ENCODE measurements around the gene AXIN2.

AXIN2 gene

GRCh38 chr17:65561452-65562205 lies at the start of gene AXIN2:
Gene AXIN2 (minus strand): TSS chr17:65561648. CDS start chr17:65558620, 3,028 bp downstream.
- DNase-seq = peak; percentile 84

- no peak for DNase-seq
Observed at GRCh38 chr17:65609749-65610148, 48.3 kb upstream of the AXIN2 start.

DNA sequence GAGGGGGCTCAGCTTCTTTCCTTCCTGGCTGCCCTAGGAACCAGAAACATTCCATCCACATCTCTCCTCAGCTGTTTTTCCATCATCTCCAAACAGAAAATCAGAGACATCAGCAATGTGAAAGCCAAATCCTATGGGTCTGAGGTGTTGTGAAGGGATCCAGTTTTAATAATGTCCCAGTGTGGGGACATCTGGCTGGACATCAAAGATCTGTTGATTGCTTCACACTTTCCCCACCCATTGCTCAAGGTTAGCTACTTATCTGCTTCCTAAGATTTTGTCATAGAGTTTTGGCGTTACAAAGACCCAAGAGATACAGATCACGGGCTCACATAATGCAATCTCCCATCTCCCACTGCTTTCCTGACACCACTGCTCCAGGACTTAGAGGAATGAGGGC lies 47.8 kb upstream of the AXIN2 start:
- no peak for DNase-seq

DNA sequence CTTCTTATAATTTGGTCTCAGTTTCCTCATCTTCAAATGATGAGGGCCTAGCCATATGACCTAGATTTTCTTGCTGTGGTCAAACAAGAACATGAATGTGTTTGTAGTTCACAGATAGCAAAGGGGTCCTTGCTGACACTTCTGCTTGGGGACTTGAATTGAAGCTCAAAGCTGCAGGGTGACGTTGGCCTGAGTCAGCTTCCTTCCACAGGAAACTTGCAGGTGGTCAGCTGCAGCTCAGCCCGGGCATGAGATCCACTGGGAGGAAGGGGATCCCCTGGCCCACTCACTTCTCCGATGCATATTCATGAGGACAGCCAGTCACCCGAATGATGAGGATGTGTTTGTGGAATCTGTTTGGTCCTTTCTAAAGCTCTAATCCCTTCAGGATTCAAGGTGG lies 42.6 kb upstream of the AXIN2 start:
- DNase-seq = no peak

DNA sequence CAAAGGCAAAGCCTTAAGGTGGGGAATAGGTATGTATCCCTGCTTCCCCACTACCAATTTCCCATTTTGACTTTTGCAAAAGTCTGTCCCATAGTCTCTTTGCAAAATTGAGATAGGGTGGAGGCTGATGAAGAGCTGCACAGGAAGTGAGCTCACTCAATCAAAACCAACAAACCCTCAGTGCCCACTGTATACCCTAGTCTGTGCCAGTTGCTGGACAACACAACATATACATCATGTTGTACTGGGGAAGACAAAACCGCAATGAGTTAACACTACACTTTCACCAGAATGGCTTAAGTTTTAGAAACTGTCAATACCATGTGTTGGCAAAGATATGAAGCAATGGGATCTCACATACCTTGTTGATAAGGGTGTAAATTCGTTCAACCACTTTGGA lies 40.4 kb upstream of the AXIN2 start:
- no peak for DNase-seq

DNA sequence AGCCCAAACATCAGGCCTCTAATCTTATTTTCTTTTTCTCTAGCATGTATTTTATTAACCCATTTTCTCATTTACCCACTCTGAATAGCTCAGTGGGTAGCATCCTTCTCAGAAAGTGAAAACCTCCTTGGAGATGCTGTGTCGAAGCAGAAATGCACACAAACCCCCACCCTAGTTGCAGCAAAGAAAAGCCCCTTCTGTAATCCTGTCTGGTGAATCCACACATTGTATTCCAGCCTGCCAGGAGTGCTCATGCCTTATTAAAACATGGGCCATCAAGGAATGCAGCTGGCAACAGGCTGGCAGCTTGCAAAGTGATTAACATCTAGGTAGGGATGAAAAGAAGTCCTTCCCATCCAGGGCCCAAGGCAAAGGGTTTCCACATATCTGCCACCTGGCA lies 39.7 kb upstream of the AXIN2 start:
- DNase-seq = no peak

- DNase-seq = no peak
Observed at GRCh38 chr17:65600518-65600917, 39.1 kb upstream of the AXIN2 start.

- DNase-seq = no peak
Observed at GRCh38 chr17:65599650-65600049, 38.2 kb upstream of the AXIN2 start.

DNA sequence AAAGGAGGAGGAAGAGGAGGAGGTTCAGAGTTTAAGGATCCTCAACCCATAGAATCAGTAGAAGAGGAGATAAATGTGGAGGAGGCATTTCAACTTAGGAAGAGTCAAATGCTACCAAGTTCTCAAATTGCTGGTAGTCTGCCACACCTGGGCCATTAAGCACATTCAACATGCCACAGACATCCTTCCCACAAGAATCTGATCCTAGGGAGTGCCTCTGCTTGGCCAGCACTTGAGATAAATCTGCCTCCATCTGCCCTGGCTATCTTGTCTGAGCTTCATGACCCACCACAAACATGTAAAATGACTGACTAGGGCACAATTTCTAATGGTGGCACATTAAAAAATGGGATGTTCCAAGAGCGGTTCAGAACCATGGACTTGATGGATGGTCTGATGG lies 37.3 kb upstream of the AXIN2 start:
- DNase-seq = no peak

DNA sequence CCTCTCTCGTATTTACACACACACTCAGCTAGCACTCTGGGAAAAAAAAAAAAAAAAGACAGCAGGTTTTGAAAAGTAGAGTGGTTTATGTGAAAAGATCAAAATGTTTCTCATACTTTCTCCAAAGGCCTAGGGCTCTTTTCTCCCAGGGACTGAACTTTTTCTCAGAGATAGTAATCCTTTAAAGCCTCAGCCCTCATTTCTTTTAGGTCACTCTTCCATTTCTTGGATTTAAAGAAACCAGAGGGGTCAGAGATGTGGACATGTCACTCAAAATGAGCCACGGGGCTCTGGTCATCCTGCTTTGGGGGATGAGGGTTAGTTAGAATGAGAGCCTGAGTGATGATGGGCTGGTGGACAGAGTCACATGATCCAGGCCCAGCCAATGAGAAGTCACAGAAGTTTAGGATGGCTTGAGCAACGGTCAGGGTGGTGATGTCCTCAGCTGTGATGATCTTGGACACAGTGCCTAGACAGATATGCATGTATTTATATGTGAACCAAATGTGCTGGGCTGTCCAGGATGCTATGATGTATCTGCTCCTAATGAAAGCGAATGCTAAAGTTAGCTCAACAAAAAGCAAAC lies 33.7 kb upstream of the AXIN2 start:
- DNase-seq = no peak

DNA sequence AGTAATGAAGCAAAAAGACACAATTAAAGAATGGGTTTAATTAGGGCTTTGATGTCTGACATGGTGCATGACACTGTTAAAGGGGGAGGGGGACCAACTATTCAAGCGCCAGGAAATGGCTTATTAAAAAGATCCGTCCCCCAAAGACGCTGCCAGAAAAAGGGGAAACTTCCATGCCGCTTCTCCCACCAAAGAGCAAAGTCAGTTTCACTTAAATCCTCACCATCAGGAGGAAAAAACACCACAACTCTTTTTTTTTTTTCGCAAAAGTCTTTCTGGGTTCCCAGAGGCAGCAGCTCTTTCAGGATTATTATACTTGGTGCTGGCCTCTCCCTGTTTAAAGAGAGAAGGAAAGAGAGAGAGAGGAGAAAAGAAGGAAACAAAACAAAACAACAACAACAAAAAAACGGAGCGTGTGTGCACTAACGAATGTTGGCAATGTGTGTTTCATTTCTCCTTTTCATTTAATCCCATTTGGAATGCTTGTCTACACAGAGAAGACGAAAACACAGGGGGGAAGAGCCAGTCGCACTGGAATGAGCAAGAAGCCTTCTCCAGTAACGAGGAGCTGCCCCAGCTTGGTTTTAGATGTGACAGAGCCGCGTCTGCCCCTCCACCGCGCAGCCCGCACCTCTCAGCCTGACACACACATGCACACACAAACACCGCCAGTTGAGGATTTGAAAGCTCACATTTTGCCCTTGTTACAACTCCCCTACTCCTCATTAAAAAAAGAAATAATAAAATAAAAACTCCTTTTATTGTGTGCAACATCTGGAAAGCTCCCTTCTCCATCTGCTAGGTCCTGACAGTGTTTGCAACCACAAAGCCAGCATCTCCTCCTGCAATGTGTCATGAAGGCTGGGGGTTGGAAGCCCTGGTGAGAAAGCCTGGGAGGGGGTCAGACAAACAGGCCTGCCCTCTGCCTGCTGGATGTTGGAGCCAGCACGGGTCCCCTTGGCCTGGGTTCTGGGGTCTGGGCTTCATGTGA lies 32.7 kb upstream of the AXIN2 start:
- DNase-seq = no peak

- DNase-seq = no peak
Observed at GRCh38 chr17:65593092-65593854, 31.8 kb upstream of the AXIN2 start.

- DNase-seq = no peak
Observed at GRCh38 chr17:65592125-65592965, 30.9 kb upstream of the AXIN2 start.

DNA sequence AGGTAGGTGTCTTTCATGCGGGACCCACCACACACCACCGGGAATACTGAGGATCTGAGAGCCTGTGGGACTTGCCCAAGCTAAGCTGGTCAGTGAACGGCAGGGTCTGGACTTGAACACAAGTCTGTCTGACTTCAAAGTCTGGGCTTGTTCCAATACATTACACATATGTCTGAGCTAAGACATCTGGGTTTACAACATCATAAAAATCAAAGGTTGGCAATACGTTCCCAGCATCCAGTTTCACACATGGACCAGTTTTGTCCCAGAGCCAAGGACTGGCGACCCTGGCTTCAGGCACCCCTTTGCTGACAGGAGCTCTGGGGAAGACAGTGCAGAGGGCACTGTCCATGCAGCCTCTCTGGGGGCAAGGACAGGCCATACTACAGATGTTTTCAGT lies 27.9 kb upstream of the AXIN2 start:
- DNase-seq = no peak

DNA sequence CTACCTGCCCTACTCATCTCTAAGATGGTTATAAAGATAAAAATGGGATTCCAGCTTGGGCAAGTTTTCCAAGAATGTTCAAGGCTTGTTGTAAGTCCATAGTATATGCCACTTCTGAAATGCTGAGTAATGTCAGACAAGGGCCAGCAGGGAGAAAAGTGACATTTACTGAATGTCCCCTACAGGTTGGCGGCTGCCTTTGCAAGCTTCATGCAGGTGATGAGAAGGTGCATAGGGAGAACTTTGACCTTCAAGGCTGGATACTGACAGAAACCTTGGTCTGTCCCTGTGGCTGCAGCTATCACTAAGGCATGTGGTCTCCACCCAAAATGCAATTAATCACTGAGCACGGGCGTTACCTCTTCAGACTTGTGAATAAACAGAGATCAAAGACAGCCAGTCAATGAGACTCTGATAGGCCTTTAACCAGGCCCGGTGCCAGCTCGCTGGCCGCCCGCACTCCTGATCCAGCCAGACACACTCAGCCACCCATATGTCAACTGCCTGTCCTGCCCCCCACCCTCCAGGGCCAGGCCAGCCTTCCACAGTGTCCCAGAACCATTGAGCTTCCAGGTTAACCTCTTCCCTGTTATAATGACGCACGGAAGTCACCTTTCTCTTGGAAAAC lies 26.8 kb upstream of the AXIN2 start:
- DNase-seq = no peak

DNA sequence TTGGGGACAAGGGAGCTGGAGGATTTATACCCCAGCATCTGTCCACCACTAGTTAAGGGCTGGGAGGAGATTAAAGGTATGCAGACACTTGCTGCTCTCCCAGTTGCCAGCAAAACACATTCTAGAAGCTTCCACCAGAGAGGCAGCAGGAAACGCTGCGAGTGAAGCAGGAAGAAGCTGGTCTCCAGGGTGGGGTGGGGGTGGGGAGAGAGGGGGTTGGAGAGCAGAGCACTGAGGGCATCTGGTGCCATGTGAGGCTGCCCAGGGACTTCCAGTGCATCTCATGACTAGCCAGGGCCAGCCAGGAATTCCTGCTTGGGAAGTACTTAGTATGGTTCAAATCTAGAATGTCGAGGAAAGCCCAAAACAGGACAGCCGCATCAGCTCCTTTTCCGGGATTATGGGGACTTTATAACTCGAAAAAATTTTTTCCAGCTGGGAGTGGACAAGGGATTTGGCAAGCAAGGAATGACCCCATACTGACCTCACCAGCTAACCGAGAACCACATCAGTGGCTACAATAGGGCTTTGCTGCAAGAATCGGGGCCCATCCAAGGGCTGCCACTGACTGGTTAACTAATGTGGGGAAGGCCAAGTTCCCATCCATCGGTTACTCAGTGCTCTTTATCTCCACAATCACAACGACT lies 26.2 kb upstream of the AXIN2 start:
- no peak for DNase-seq

DNA sequence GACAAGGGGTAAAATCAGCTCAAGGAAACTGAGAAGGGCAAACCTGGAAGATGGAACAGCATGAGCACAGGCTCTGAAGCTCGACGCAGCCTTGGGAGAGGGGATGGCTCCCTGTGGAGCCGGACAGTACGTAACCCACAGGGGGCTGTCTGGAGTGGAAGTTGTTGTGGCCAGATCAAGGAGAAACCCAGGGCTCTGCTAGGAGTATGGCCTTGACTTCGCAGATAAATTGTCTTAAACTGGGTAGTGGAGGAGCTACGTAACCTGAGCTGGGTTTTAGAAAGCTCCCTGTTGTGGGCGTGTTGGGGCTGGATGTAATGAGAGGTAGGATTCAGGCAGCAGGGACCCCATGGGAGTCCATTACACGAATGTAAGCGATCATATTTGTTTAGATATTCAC lies 25.5 kb upstream of the AXIN2 start:
- DNase-seq = no peak

- no peak for DNase-seq
Observed at GRCh38 chr17:65584604-65585521, 23.4 kb upstream of the AXIN2 start.

DNA sequence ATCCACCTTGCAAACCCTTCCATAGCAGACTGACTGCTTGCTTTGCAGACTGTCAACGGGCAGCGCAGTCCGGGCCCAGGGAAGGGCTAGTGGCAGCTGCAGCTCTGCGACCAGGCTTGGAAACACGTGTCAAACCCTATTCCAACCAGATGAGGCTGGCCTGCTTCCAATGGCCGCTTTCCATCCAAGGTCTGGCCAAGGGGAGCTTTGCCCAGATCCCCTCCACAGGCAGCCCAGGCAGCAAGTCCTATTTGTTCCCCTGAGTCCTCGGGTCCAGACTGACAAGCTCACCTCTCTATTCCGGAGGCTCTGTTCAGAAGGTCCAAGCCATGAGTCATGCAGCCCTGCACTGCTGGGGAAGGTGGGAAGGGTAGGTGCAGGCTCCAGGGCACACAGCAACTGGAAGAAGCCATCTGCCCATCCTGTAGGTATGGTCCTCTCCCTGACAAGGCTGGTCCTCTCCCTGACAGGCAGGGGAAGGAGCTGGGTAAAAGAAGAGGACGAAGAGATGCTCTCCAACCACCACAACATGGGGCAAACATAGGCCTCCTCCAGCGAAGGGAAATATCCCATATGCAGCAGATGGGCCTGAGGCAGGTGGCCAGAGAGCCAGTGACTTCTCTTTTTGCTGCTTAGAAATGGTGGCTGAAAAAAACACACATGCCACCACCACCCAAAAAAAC lies 22.6 kb upstream of the AXIN2 start:
- no peak for DNase-seq

Data from activated effector memory CD4-positive, alpha-beta T cell treated with Interleukin-2 at 50 U/mL for 16 hours (primary cell).